Erythroblast (primary cell): ENCODE results near the gene MIS12.

ENCODE experiments used
- DNase-seq, 2 experiments: peaks; one replicate each; lab custom pipeline; 2025; lab: John Stamatoyannopoulos, UW
- GATA1 ChIP-seq: IDR thresholded peaks from 2 replicates; pipeline ENCODE4 v1.6.1; 2011; ENCODE audit warnings: low read depth, mild to moderate bottlenecking, control low read depth, low read length, moderate library complexity
- POLR2A ChIP-seq: IDR thresholded peaks from 2 replicates; pipeline ENCODE4 v1.6.1; 2011; ENCODE audit warnings: mild to moderate bottlenecking, low read length

The MIS12 gene, protein sequence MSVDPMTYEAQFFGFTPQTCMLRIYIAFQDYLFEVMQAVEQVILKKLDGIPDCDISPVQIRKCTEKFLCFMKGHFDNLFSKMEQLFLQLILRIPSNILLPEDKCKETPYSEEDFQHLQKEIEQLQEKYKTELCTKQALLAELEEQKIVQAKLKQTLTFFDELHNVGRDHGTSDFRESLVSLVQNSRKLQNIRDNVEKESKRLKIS

DNA sequence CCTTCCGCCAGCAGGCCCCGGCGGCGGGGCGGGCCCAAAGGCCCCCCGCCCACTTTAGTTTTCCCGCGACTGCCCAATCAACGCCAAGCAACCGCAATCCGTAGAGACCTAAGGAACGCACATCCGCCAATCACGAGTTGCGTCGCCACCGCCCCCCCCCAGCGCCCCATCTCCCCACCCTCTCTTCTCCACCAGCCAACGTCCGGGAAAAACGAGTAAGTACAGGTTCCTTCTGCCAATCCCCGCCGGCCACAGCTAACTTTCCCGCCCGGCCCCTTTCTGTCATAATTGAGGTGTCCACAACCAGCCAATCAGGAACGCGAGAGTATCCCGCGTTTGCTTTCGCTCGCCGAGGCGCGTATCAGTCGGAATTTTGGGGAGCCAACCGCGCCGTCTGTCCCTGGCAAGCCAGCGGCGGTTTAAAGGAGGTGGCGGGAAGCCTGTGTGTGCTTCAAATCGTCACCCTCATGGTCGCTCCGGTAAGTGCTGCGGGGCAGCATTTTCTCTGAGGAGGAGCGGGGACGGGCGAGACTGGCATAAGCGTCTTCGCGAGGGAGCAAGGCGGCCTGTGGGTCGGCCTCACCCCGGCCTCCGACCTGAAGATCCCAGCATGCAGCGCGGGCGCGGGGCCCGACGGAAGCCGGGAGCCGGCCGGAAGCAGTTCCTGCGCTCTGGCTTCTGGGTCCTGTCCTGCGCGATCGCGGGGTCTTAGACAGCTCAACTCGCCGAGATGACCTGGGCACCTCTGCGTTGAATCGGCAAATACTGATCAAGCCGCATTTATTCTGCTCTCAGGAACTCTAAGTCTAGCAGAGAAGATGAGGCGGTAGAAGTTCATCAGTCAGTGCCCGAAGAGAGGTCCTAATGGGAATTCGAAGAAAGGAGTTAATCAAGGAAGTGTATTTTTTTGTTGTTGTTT, at the start of gene MIS12:
TSS of gene MIS12 (plus strand) at position 361 of the 919 bp plus-strand sequence. CDS start 2,297 bp downstream, outside the sequence.
- DNase-seq = peak; percentile 99
- peak; percentile 95 for TF ChIP-seq POLR2A
- TF ChIP-seq GATA1 = no peak

DNA sequence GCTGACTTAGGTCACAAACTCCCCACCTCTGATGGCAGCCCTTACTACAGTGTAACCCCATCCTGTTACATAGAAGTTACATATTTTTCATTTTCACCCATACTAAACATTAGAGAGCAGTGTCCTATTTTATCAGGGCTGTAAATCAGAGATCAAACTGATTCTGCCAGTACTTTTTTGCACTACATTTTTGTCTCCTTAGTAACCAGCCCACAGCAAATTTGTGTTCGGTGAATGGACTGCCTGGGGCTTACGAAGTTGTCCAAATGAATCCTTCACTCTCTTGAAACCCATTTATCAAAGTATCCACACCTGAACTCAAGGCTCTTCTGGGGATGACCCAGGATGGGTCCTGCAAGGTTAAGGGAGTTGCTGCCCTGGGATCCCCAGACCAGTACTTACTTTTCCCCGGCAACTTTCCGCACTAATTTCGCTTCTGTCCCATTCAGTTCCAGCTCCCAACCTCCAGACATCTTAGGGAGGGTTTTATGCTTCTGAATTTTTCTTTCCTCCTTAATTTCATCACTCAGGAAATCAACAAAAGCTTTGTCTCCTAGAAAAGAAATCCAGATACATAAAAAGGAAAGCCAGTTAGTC, 48.5 kb upstream of the MIS12 start:
- DNase-seq = peak; percentile 19 to 34
- no peak for TF ChIP-seq GATA1
- TF ChIP-seq POLR2A = no peak

DNA sequence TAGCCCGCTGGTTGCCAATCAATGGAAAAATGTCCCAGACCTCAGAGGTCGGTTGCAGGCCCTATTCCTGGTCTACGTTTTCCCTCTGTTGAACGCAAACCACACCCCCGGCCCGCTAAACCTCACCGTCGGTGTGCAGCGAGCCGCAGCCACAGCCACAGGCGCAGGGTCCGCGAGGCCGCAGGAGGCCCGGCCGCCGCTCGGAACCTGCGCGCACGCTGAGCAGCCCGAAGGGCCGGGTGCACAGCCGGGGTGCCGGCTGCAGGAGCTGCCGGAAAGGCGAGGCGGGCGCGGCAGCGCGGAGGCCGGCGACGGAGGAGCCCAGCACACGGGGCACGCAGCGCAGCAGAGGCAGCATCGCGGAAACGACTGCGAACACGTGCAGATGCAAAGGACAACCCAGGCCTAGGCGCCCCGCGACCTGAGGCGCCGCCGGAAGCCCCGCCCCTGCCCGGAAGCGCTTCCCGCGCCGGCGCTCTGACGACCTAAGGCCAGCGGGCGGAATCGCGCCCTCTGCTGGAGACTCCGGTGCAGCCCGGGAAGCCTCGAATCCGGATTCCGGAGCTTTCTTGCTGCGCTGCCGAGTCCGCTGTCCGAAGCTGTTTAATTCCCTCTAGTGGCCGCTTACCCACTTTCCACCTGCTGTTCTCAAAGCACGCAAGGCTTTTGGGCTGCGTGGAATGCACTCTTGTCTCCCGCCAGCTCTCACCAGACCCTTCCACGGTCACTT, 47.5 kb upstream of the MIS12 start, which contains the start of gene C1QBP:
TSS of gene C1QBP (minus strand) at position 440 of the 730 bp plus-strand sequence. CDS start at position 358, 82 bp downstream.
- TF ChIP-seq POLR2A = peak; percentile 70
- TF ChIP-seq GATA1 = no peak
- DNase-seq = peak; percentile 95 to 98

DNA sequence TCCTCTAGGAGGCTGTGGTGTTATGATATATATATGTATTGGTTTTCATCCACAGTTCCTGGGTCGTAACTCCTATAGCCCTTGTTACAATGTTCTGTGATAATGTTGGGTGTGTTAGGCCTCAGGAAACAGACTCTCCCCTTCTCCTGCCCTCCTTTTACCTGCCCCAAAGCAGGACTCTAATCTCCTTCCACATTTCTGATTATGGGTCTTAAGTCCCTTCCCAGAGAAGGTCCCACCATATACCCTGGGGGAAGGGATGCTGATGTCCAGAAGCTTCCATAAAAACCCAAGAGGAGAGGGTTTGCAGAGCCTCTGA, 47.0 kb upstream of the MIS12 start:
- no peak for DNase-seq
- TF ChIP-seq POLR2A (no peak), GATA1 (no peak)

DNA sequence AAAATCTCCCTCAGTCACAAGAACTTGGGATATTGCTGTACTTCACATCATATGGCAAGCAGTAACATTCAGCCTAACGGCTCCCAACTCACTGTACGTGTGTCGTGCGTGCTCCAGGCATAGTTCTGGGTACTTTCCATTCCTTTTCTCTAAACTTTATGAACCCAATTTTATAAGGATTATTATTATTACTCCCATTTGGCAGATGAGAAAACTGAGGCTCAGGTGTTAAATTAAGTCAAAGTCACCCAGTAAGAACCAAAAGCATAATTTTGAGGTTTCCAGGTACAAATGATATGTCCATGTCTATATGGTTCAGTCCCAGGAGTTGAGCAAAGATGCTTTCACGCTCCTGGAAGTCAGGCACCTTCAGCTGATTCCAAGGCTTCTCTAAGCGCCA, 42.6 kb upstream of the MIS12 start:
- no peak for TF ChIP-seq POLR2A
- TF ChIP-seq GATA1 = no peak

DNA sequence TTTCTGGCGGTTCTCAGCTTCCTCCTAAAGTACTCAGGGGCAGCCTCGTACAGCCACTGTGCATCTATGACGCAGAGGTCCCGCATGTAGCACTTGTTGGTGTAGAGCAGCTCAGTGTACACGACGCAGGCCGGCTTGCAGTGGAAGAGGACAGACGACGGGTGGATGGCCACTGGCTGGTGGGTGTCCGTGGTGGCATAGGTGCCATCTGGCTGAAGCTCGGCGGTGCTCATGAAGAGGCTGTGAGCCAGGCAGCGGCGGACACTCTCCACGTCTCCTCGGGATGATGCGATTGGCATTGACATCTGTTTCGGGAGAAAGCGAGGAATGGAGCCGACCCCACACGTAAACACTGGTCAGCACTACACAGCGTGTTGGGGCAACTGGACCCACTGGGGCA, 42.2 kb upstream of the MIS12 start:
- no peak for TF ChIP-seq GATA1
- no peak for DNase-seq

More for the DNA sequence above, 42.6 kb upstream of the MIS12 start:
- no peak for DNase-seq

DNA sequence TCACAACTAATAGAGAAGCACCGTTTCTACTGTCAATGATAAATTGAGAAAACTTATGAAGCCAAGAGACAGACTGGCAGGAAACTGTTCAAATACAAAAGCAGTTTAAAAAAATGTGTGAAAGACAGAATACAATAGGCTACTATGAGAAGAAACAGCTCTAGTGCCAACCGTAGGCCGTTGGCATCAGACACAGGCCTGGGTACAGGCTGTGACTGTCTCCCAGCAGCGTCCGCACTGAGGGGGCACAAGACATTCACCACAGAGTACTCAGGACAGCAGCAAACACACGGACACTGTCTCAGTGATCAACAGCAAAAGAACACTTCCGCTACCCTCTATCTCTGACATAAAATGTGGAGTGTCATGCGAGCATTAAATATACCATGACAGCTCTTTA, 39.6 kb upstream of the MIS12 start:
- TF ChIP-seq POLR2A = no peak
- no peak for TF ChIP-seq GATA1
- DNase-seq = no peak

DNA sequence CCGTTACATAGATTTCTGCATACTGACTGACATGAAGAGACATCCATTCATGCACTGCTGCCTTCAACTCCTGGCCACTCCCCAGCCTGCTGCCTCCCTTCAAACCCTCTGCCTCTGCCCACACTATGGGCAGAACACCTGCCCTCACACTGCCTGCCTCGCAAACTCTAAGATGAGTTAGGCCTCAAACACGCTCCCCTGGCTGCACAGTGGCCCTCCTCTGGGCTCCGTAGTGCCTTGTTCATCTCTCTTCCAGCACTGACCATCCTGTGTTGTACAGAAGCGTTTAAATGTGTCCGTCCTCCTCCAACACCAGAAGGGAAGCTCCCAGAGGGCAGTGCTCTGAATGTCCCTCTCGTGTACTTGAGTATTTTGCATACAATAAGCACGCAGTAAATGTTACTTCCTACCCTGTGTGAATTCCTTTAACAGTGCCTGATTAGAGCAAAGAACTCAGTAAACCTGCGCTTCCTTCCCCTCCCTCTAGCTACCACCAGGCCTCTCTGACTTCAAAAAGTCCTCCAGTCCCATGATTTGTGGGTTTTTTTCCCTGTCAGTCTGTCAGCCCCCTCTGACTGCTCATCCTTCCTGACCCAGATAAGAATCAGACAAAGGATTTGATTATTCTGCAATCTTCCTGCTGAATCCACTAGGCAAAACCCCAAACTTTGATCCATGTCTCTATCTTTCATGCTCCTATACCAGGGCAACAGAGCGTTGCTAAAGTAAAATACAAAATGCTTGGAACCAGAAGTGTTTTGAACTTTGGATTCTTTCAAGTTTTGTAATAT, 21.5 kb upstream of the MIS12 start:
- DNase-seq = no peak
- TF ChIP-seq POLR2A (no peak), GATA1 (no peak)

DNA sequence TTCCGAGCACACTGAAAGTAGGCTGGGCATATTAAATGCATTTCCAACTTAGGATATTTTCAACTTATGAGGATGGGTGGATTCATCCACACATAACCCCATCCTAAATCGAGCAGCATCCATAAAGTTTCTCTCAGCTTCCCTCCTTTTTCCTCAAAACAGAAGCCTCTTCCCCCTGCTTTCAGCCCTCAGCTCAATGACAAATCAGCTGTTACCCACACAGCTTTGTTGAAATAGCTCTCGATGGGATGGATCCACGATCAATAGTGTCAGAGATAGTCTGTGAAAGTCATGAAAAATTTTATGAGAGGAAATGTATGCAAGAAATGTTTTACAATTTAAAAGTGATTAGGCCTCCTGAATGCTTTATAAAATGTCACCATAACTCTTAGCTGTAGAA, 20.1 kb upstream of the MIS12 start:
- DNase-seq = no peak
- TF ChIP-seq GATA1 = no peak
- no peak for TF ChIP-seq POLR2A

DNA sequence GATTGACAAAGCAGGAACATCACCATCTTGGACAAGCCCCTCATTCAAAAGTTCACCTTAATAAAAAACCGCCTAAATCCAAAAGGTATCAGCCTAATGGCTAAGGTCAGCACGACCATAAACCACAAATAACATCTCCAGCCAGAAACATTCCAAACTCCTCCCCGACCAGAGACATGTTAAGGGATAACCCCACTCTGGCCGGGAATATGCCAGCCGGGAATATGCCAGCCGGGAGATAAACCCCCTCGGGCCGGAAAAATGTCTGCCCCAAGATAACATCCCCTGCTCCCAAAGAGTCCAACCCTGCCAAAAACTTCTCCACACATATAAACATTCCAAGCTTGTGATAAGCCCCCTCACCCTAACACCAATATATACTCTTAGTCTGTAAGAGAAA, 18.9 kb upstream of the MIS12 start:
- DNase-seq = no peak
- no peak for TF ChIP-seq POLR2A
- no peak for TF ChIP-seq GATA1

DNA sequence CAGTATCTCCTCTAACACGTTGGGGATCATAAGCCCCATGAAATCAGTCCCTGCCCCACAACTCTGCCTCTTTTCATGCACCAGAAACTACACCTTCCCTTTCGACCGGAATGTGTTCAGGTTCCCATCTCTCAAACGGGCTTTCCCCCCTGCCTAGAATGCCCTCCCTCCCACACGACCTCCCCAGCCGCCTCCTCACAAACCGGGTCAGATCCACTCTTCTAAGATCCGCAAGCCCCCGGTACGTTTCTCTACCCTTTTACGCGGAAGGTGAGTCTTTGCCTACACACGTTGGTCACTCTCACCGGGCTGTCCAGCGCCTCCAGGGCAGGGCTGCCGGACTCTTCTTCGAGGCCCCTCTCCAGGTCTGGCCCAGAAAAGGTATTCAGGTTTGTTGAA, 18.3 kb upstream of the MIS12 start:
- no peak for TF ChIP-seq GATA1
- no peak for TF ChIP-seq POLR2A
- DNase-seq = peak; percentile 44 to 57

DNA sequence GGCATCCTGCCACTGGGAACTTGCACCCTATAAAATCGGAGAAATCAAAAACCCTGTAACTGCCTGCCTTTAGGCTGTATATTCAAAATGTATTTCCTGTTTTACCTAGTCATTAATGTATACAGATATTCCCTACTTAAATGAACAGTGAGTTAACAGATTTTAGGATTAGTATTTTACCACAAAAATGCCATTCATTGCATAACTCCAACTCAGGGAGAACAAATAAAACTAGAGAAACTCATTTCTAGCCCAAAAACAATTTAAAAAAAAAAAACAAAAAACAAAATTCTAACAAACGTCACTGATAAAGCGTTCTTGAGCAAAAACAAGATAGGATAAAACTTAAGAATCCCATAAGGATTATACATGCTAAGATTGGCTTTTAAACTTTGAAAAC, 13.9 kb upstream of the MIS12 start:
- TF ChIP-seq GATA1 (no peak), POLR2A (peak; percentile 5)
- no peak for DNase-seq

DNA sequence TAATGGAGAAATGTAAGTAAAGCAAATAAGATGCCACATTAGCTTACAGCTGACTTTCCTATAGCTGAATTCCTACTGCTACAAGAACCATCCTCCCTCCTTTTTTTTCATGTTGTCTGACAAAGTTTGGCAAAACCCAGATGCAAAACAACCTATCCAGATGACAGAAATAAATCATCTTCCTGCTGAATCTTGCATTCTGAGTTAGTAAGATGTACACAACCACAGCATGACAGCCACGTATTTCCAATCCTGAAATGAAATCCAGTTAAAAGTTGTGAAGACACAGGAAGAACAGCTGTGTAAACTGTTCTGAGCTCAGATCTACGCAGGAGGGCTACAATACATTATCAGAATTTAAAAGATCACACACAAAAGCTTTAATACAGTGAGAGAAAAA, 12.5 kb upstream of the MIS12 start:
- TF ChIP-seq POLR2A (no peak), GATA1 (no peak)
- no peak for DNase-seq
